Measurements from ENCODE around the gene MAN2A2.

The MAN2A2 gene

GRCh38 chr15:90902840-90903732, at the start of gene MAN2A2:
MAN2A2 (plus strand) TSS chr15:90903302; CDS start chr15:90904208, 906 bp downstream.
- TF ChIP-seq BACH2 (CRISPR knock-in tag; IDR thresholded peaks at IDR 0.05; ENCODE audit: borderline replicate concordance) (no peak), ZFP3 (CRISPR knock-in tag; IDR thresholded peaks at IDR 0.05) (no peak), ZNF70 (CRISPR knock-in tag; IDR thresholded peaks at IDR 0.05) (no peak), PPARA (CRISPR knock-in tag; IDR thresholded peaks at IDR 0.05; ENCODE audit: borderline replicate concordance) (no peak), ESRRG (CRISPR knock-in tag; IDR thresholded peaks at IDR 0.05) (no peak), ISL1 (CRISPR knock-in tag; IDR thresholded peaks at IDR 0.05) (no peak), ZNF565 (CRISPR knock-in tag; conservative IDR thresholded peaks at IDR 0.05; ENCODE audit: low read depth) (no peak), POU6F1 (CRISPR knock-in tag; IDR thresholded peaks at IDR 0.05; ENCODE audit: borderline replicate concordance, low read depth) (no peak), ZNF8 (CRISPR knock-in tag; IDR thresholded peaks at IDR 0.05) (no peak), TCF4 (CRISPR knock-in tag; IDR thresholded peaks at IDR 0.05; ENCODE audit: borderline replicate concordance) (no peak), CREB5 (CRISPR knock-in tag; IDR thresholded peaks at IDR 0.05; ENCODE audit: low read depth) (no peak)
- TF ChIP-seq, protein P1, sequence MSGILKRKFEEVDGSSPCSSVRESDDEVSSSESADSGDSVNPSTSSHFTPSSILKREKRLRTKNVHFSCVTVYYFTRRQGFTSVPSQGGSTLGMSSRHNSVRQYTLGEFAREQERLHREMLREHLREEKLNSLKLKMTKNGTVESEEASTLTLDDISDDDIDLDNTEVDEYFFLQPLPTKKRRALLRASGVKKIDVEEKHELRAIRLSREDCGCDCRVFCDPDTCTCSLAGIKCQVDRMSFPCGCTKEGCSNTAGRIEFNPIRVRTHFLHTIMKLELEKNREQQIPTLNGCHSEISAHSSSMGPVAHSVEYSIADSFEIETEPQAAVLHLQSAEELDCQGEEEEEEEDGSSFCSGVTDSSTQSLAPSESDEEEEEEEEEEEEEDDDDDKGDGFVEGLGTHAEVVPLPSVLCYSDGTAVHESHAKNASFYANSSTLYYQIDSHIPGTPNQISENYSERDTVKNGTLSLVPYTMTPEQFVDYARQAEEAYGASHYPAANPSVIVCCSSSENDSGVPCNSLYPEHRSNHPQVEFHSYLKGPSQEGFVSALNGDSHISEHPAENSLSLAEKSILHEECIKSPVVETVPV (CRISPR knock-in tag; IDR thresholded peaks at IDR 0.05), result no peak
- ATAC-seq, result peak; percentile 72

DNA sequence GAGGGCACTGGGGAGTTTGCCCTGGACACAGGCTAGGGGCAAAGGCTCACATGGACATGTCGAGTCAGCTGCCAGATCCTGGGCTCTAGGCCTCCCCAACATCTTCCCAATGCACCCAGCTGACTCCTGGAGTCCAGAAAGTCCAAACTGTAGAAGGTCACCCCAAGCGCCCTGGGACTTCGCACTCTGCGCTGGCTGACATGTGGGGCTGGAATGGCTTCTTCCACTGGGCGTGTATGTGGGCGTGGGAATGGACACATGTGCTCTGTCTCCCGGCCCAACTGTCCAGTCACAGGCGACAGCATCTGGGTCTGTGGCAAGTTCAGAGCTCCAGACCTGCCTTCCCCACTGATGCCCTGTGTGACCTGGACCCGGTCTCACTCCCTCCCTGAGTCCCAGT, 48.0 kb upstream of the MAN2A2 start:
- no peak for ATAC-seq
- TF ChIP-seq POU6F1 (CRISPR knock-in tag; IDR thresholded peaks at IDR 0.05; ENCODE audit: borderline replicate concordance, low read depth) (no peak), ESRRG (CRISPR knock-in tag; IDR thresholded peaks at IDR 0.05) (no peak), SNAI2 (CRISPR knock-in tag; IDR thresholded peaks at IDR 0.05) (no peak), TOX (CRISPR knock-in tag; IDR thresholded peaks at IDR 0.05; ENCODE audit: borderline replicate concordance) (no peak), ZFP3 (CRISPR knock-in tag; IDR thresholded peaks at IDR 0.05) (no peak), BACH2 (CRISPR knock-in tag; IDR thresholded peaks at IDR 0.05; ENCODE audit: borderline replicate concordance) (no peak), ARNTL (CRISPR knock-in tag; IDR thresholded peaks at IDR 0.05; ENCODE audit: borderline replicate concordance, low read depth) (no peak), ZFP30 (CRISPR knock-in tag; IDR thresholded peaks at IDR 0.05) (no peak), ISL1 (CRISPR knock-in tag; IDR thresholded peaks at IDR 0.05) (no peak)

DNA sequence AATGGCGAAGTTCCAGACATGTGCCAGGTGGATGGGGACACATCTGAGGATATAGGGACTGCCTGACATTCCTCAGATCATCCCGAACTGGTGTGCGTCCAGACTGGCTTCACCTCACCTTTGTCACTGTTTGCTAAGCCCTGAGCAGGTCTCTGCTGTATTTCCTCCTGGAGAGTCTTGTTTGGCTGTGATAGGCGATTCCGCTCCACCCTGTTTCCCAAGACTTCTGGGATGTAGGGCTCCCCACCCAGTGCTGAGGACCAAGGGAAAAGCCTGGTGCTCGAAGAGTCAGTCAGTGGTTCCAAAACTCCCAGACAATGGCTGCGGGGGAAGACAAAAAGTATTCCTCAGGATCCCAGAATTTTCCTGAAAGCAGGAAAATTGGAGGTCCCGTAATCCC, 45.8 kb upstream of the MAN2A2 start:
- TF ChIP-seq, protein P1 (CRISPR knock-in tag; IDR thresholded peaks at IDR 0.05), result no peak
- TF ChIP-seq GLIS3 (CRISPR knock-in tag; IDR thresholded peaks at IDR 0.05) (no peak), ZFP3 (CRISPR knock-in tag; IDR thresholded peaks at IDR 0.05) (no peak)
- ATAC-seq, result no peak

DNA sequence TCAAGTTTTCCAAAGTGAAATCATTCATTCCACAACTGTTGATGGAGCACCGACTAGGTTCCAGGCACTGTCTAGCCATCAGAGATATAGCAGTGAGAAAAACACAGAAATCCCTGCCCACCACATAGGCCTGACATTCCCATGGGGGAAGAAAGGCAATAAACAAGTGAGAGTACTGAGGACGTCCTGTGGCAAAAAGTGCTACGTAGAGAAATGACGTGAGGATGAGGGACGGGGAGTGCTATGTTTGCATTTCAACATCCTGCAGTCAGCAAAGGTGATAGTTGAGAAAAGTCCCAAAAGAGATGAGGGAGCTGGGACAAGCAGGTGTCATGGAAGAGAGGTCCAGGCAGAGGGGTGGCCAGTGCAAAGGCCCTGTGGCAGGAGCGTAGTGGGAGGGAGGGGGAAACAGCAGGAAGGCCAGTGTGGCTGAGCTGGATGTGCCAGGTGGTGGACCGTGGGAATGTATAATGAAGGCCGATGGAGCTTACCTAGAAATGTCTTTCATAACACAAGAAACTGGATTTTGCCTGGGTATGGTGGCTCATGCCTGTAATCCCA, 45.1 kb upstream of the MAN2A2 start:
- ATAC-seq, result no peak
- TF ChIP-seq ZNF70 (CRISPR knock-in tag; IDR thresholded peaks at IDR 0.05) (no peak), ISL1 (CRISPR knock-in tag; IDR thresholded peaks at IDR 0.05) (no peak), BACH2 (CRISPR knock-in tag; IDR thresholded peaks at IDR 0.05; ENCODE audit: borderline replicate concordance) (no peak), ARNTL (CRISPR knock-in tag; IDR thresholded peaks at IDR 0.05; ENCODE audit: borderline replicate concordance, low read depth) (no peak), CREB5 (CRISPR knock-in tag; IDR thresholded peaks at IDR 0.05; ENCODE audit: low read depth) (no peak), ESRRG (CRISPR knock-in tag; IDR thresholded peaks at IDR 0.05) (no peak), ZNF565 (CRISPR knock-in tag; conservative IDR thresholded peaks at IDR 0.05; ENCODE audit: low read depth) (no peak), GLIS3 (CRISPR knock-in tag; IDR thresholded peaks at IDR 0.05) (no peak), PPARA (CRISPR knock-in tag; IDR thresholded peaks at IDR 0.05; ENCODE audit: borderline replicate concordance) (no peak)
- TF ChIP-seq, protein P1 (CRISPR knock-in tag; IDR thresholded peaks at IDR 0.05), result no peak

Data from SK-N-SH treated with all-trans-retinoic acid at 6 μM for 48 hours (cell line).